HEK293 (cell line): ENCODE results near the gene CDKAL1.

ENCODE experiments used
- CTCF ChIA-PET: fragments of 350-600 bp; formaldehyde crosslinking; extraction: SDS; loops from one replicate; lab custom pipeline; 2021; ENCODE audit warnings: antibody characterized with exemption; lab: Yijun Ruan, JAX
- POLR2A ChIA-PET: fragments of 300-600 bp; formaldehyde crosslinking; extraction: SDS; loops from one replicate; lab custom pipeline; 2020; ENCODE audit warnings: antibody characterized with exemption, inconsistent platforms; lab: Yijun Ruan, JAX
- H3K27ac ChIP-seq: fragments of 200-500 bp; sonication (Bioruptor generic); 2 replicates; pipeline ENCODE4 v1.5.1; 2014; ENCODE audit warnings: low read depth, low read length, control low read depth, inconsistent platforms; ENCODE audit errors: extremely low read depth
- H3K36me3 ChIP-seq, 2 experiments: fragments of 200-500 bp in 1 of 2; sonication (Bioruptor generic) in 1 of 2; 1 replicate in 1 of 2; 2 replicates in 1 of 2; pipeline ENCODE4 v1.5.1; 2014 to 2017; ENCODE audit warnings: inconsistent platforms in 2 of 2, low read length in 2 of 2; ENCODE audit not compliant: control insufficient read depth in 2 of 2, insufficient read depth in 1 of 2
- H3K4me1 ChIP-seq: fragments of 200-500 bp; sonication (Bioruptor generic); 2 replicates; pipeline ENCODE4 v1.5.1; 2014; ENCODE audit warnings: mild to moderate bottlenecking, low read length, inconsistent platforms; ENCODE audit not compliant: control insufficient read depth, insufficient read depth
- H3K4me3 ChIP-seq: 2 replicates; pipeline ENCODE4 v1.5.1; 2011; ENCODE audit warnings: low read depth, mild to moderate bottlenecking, control low read depth, low read length, moderate library complexity
- H3K9me3 ChIP-seq: fragments of 200-500 bp; sonication (Bioruptor generic); 2 replicates; pipeline ENCODE4 v1.5.1; 2014; ENCODE audit warnings: low read depth, low read length, inconsistent platforms; ENCODE audit not compliant: control insufficient read depth, insufficient read depth
- GFI1B ChIP-seq: fragments of 450-650 bp; formaldehyde crosslinking; IDR thresholded peaks from 2 replicates; pipeline ENCODE4 v1.5.1; 2016; ENCODE audit warnings: missing biosample characterization, missing genetic modification characterization
- GLIS2 ChIP-seq: fragments of 450-650 bp; formaldehyde crosslinking; IDR thresholded peaks from 2 replicates; pipeline ENCODE4 v1.5.1; 2016; ENCODE audit warnings: missing biosample characterization, missing genetic modification characterization
- KLF7 ChIP-seq: fragments of 450-650 bp; formaldehyde crosslinking; IDR thresholded peaks from 2 replicates; pipeline ENCODE4 v1.5.1; 2016; ENCODE audit warnings: missing biosample characterization, missing genetic modification characterization, borderline replicate concordance
- MZF1 ChIP-seq: fragments of 450-650 bp; formaldehyde crosslinking; IDR thresholded peaks from 2 replicates; pipeline ENCODE4 v1.5.1; 2017; ENCODE audit warnings: missing biosample characterization, missing genetic modification characterization, borderline replicate concordance
- PRDM6 ChIP-seq: fragments of 450-650 bp; formaldehyde crosslinking; IDR thresholded peaks from 2 replicates; pipeline ENCODE4 v1.5.1; 2017; ENCODE audit warnings: missing biosample characterization, missing genetic modification characterization
- SP3 ChIP-seq: fragments of 450-650 bp; formaldehyde crosslinking; IDR thresholded peaks from 2 replicates; pipeline ENCODE4 v1.5.1; 2016; ENCODE audit warnings: missing biosample characterization, missing genetic modification characterization
- SP7 ChIP-seq: fragments of 450-650 bp; formaldehyde crosslinking; IDR thresholded peaks from 2 replicates; pipeline ENCODE4 v1.5.1; 2016; ENCODE audit warnings: missing biosample characterization, missing genetic modification characterization
- ZBTB17 ChIP-seq: fragments of 450-650 bp; formaldehyde crosslinking; IDR thresholded peaks from 2 replicates; pipeline ENCODE4 v1.5.1; 2016; ENCODE audit warnings: missing biosample characterization, missing genetic modification characterization
- ZBTB8A ChIP-seq: fragments of 450-650 bp; formaldehyde crosslinking; IDR thresholded peaks from 2 replicates; pipeline ENCODE4 v1.5.1; 2016; ENCODE audit warnings: missing biosample characterization, missing genetic modification characterization
- ZNF114 ChIP-seq: fragments of 450-650 bp; formaldehyde crosslinking; IDR thresholded peaks from 2 replicates; pipeline ENCODE4 v1.5.0; 2017; ENCODE audit warnings: missing biosample characterization, missing genetic modification characterization
- ZNF146 ChIP-seq: fragments of 450-650 bp; formaldehyde crosslinking; IDR thresholded peaks from 2 replicates; pipeline ENCODE4 v1.5.1; 2016; ENCODE audit warnings: missing biosample characterization, missing genetic modification characterization
- ZNF211 ChIP-seq: fragments of 450-650 bp; formaldehyde crosslinking; IDR thresholded peaks from 2 replicates; pipeline ENCODE4 v1.5.1; 2016; ENCODE audit warnings: low read depth, missing biosample characterization, missing genetic modification characterization
- ZNF274 ChIP-seq, 2 experiments: fragments of 200-500 bp in 1 of 2; fragments of 450-650 bp in 1 of 2; sonication (Bioruptor generic) in 1 of 2; formaldehyde crosslinking in 1 of 2; IDR thresholded peaks; 2 replicates each; pipeline versions ENCODE4 v1.5.1 to v1.6.1; 2014 to 2016; ENCODE audit warnings: borderline replicate concordance in 1 of 2, inconsistent platforms in 1 of 2, low read length in 1 of 2, missing biosample characterization in 1 of 2, missing genetic modification characterization in 1 of 2
- ZNF335 ChIP-seq: fragments of 450-650 bp; formaldehyde crosslinking; conservative IDR thresholded peaks from 2 replicates; pipeline ENCODE4 v1.5.1; 2016; ENCODE audit warnings: missing biosample characterization, missing genetic modification characterization
- ZNF362 ChIP-seq: fragments of 450-650 bp; formaldehyde crosslinking; IDR thresholded peaks from 2 replicates; pipeline ENCODE4 v1.5.1; 2016; ENCODE audit warnings: missing biosample characterization, missing genetic modification characterization
- ZNF521 ChIP-seq: fragments of 450-650 bp; formaldehyde crosslinking; IDR thresholded peaks from 2 replicates; pipeline ENCODE4 v1.5.1; 2017; ENCODE audit warnings: missing biosample characterization, mild to moderate bottlenecking, missing genetic modification characterization
- ZNF549 ChIP-seq: fragments of 450-650 bp; IDR thresholded peaks from 2 replicates; pipeline ENCODE4 v1.5.1; 2018; ENCODE audit warnings: missing biosample characterization, missing genetic modification characterization, mild to moderate bottlenecking, inconsistent platforms, moderate library complexity
- ZXDB ChIP-seq: fragments of 450-650 bp; formaldehyde crosslinking; IDR thresholded peaks from 2 replicates; pipeline ENCODE4 v1.5.1; 2016; ENCODE audit warnings: missing biosample characterization, missing genetic modification characterization
- TF ChIP-seq, protein P1 (sequence below): fragments of 450-650 bp; formaldehyde crosslinking; IDR thresholded peaks from 2 replicates; pipeline ENCODE4 v1.5.1; 2016; ENCODE audit warnings: missing biosample characterization, missing genetic modification characterization

The CDKAL1 gene

DNA sequence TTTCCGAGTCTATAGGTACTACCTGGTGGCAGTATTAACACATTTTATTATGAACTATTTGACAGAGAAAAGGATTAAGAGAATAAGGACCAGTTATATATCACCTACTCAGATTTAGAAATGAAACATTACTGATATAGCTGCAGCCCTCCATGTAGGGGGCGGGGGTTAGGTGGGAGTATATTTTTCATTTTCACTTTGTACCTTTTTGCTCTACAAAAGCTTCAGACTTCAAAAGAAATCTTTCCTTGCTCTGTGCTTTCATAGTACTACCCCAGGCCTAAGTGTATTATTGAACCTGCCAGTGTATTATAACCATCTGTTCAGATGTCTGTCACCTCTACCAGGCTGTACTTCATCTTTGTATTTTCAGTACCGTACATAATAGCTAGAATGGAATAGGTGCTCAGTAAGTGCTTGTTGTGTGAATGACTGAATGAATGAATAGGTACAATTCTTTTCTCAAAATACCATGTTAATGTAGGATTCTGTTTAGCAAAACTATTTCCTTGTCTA is 43.0 kb downstream of the CDKAL1 start:
- TF ChIP-seq ZBTB8A (tag by site-specific recombination): no peak
- Histone ChIP-seq H3K9me3 (no peaks in the 10 kb centered on the region), H3K36me3 (peaks cover 0 to 7% of the 10 kb centered on the region in 2 experiments; a peak in 1 of 3 replicates), H3K4me1 (peaks cover 14% of the 10 kb centered on the region), H3K4me3 (no peak overlapping the region), H3K27ac (no peak overlapping the region)
- ChIA-PET CTCF (interaction anchor here (0.5 to 1.5 kb wide), 3 partner anchors 11 to 63 kb away, joined by 3 read pairs; no protein-coding TSS in a partner anchor), POLR2A (no interaction called here)

DNA sequence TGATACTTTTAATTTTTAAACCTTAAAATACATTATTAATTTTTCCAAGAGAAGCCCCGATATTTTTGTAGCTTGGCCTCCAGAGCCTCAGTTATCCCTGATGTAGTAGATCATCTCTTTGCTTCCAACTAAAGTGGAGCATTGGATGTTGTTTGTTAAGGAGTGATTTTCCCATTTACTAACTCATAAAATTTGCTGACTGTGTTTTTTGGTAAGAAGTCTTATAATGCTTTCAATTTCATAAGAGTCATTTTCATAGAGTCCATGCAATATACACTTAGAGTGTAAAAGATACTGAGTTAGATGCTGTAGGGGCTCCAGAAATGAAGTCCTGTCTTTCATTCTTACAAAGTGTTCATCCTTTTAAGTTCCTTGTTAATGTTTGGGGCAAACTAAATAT is 46.8 kb downstream of the CDKAL1 start:
- Histone ChIP-seq H3K4me1 (peaks cover 11% of the 10 kb centered on the region; the same call in 1 of the 2 replicates), H3K27ac (no peak overlapping the region), H3K4me3 (no peak overlapping the region), H3K9me3 (no peaks in the 10 kb centered on the region), H3K36me3 (peaks cover 0 to 7% of the 10 kb centered on the region in 2 experiments; a peak in 1 of 3 replicates)
- TF ChIP-seq ZNF211 (no peak), SP7 (tag by site-specific recombination) (no peak)
- POLR2A ChIA-PET: no interaction called here
- CTCF ChIA-PET: no interaction called here

GRCh38 chr6:20582586-20583443 is 48.6 kb downstream of the CDKAL1 start:
- Histone ChIP-seq H3K4me1 (peaks cover 11% of the 10 kb centered on the region; the same call in 1 of the 2 replicates), H3K4me3 (no peak overlapping the region), H3K36me3 (no peaks in the 10 kb centered on the region), H3K9me3 (no peaks in the 10 kb centered on the region), H3K27ac (no peak overlapping the region)
- TF ChIP-seq ZNF274 (IDR thresholded peaks at IDR 0.05; ENCODE audit: low read length) (no peak), ZNF274 (tag by site-specific recombination; IDR thresholded peaks at IDR 0.05; ENCODE audit: borderline replicate concordance) (no peak), SP3 (tag by site-specific recombination) (no peak), ZNF114 (tag by site-specific recombination) (no peak), PRDM6 (peak; percentile 94), MZF1 (tag by site-specific recombination) (no peak), ZNF146 (tag by site-specific recombination) (no peak), KLF7 (tag by site-specific recombination) (0 out of 2 replicates have a peak, but pooled peaks have one; percentile 3), ZXDB (no peak), ZBTB17 (tag by site-specific recombination) (no peak), GLIS2 (tag by site-specific recombination) (no peak), GFI1B (tag by site-specific recombination) (0 out of 2 replicates have a peak, but pooled peaks have one; percentile 50), ZNF362 (tag by site-specific recombination) (no peak), ZNF521 (no peak), ZNF335 (no peak), ZNF549 (tag by site-specific recombination) (no peak)
- TF ChIP-seq, protein P1, sequence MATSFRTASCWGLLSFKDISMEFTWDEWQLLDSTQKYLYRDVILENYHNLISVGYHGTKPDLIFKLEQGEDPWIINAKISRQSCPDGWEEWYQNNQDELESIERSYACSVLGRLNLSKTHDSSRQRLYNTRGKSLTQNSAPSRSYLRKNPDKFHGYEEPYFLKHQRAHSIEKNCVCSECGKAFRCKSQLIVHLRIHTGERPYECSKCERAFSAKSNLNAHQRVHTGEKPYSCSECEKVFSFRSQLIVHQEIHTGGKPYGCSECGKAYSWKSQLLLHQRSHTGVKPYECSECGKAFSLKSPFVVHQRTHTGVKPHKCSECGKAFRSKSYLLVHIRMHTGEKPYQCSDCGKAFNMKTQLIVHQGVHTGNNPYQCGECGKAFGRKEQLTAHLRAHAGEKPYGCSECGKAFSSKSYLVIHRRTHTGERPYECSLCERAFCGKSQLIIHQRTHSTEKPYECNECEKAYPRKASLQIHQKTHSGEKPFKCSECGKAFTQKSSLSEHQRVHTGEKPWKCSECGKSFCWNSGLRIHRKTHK (tag by site-specific recombination): no peak
- ChIA-PET CTCF (no interaction called here), POLR2A (no interaction called here)
